Endothelial cell of umbilical vein (primary cell): Measurements from ENCODE around the gene USP31. TPM values are rescaled to one million over a fixed set of nuclear protein-coding genes. Genes with fewer than 3 reads are reported as not detected.

Experiments
- BruUV-seq: library from RNA; stranded (reverse); fragments of 400-500 nt; replicated peaks from 2 replicates; lab custom pipeline; 2021; lab: Mats Ljungman, UMichigan
- CTCF ChIA-PET: fragments of 300-600, 350-600 bp; sonication (Branson Sonifier 250); formaldehyde crosslinking; loops from one replicate; lab custom pipeline; 2021; ENCODE audit warnings: antibody characterized with exemption, inconsistent platforms; lab: Charles Lee
- POLR2A ChIA-PET: fragments of 300-600, 350-600 bp; sonication (Branson Sonifier 250); formaldehyde crosslinking; loops from one replicate; lab custom pipeline; 2021; ENCODE audit warnings: antibody characterized with exemption, inconsistent platforms; lab: Charles Lee
- DNase-seq: peaks from one replicate; pipeline ENCODE4 v3.0.0-alpha.2; 2011; ENCODE audit warnings: low read depth, low spot score
- FAIRE-seq: peaks from 2 replicates; lab custom pipeline; 2011; peaks lifted over from hg19 to GRCh38; lab: Jason Lieb, UNC
- H2AFZ ChIP-seq: 2 replicates; pipeline ENCODE4 v1.6.0; 2012; ENCODE audit warnings: low read depth, low read length, control low read depth, inconsistent platforms
- H3K27ac ChIP-seq: 2 replicates; pipeline ENCODE4 v1.5.1; 2011; ENCODE audit warnings: low read depth, mild to moderate bottlenecking, control low read depth, low read length, moderate library complexity; ENCODE audit not compliant: insufficient read depth
- H3K27me3 ChIP-seq, 2 experiments: 2 replicates each; pipeline versions ENCODE4 v1.6.0 to v1.6.1; 2011; ENCODE audit warnings: low read length in 2 of 2, mixed read lengths in 1 of 2; ENCODE audit not compliant: control insufficient read depth in 2 of 2, insufficient read depth in 2 of 2
- H3K36me3 ChIP-seq, 2 experiments: 2 replicates in 1 of 2; 3 replicates in 1 of 2; pipeline ENCODE4 v1.5.1; 2011; ENCODE audit warnings: low read length in 2 of 2, mild to moderate bottlenecking in 1 of 2, moderate library complexity in 1 of 2; ENCODE audit not compliant: control insufficient read depth in 2 of 2, insufficient read depth in 2 of 2; ENCODE audit errors: extremely low read depth in 1 of 2
- H3K4me1 ChIP-seq: 3 replicates; pipeline ENCODE4 v1.5.1; 2011; ENCODE audit warnings: mild to moderate bottlenecking, low read length; ENCODE audit not compliant: control insufficient read depth, insufficient read depth; ENCODE audit errors: extremely low read depth
- H3K4me2 ChIP-seq: 2 replicates; pipeline ENCODE4 v1.6.1; 2011; ENCODE audit warnings: low read length, control low read depth, mixed read lengths; ENCODE audit not compliant: insufficient read depth
- H3K4me3 ChIP-seq, 3 experiments: fragments of 200-600 bp in 1 of 3; sonication (generic), shearing (Covaris generic) in 1 of 3; replicated peaks in 1 of 3; 2 replicates each; pipeline ENCODE4 v1.5.1; 2011 to 2016; ENCODE audit warnings: control low read depth in 3 of 3, low read length in 3 of 3, mild to moderate bottlenecking in 2 of 3, inconsistent platforms in 1 of 3, low read depth in 1 of 3, moderate library complexity in 1 of 3; ENCODE audit not compliant: insufficient read depth in 1 of 3
- H3K79me2 ChIP-seq: 2 replicates; pipeline ENCODE4 v1.6.0; 2012; ENCODE audit warnings: low read length, inconsistent platforms; ENCODE audit not compliant: control insufficient read depth, insufficient read depth
- H3K9ac ChIP-seq: replicated peaks from 2 replicates; pipeline ENCODE3; 2011; ENCODE audit warnings: low read length, control low read depth; ENCODE audit not compliant: insufficient read depth; ENCODE audit errors: extremely low read depth
- H3K9me1 ChIP-seq: replicated peaks from 3 replicates; pipeline ENCODE4 v1.6.0; 2011; ENCODE audit warnings: mild to moderate bottlenecking, low read length; ENCODE audit not compliant: control insufficient read depth, insufficient read depth; ENCODE audit errors: extremely low read depth
- H3K9me3 ChIP-seq: replicated peaks from 2 replicates; pipeline ENCODE4 v1.5.1; 2012; ENCODE audit warnings: low read length, inconsistent platforms; ENCODE audit not compliant: control insufficient read depth, insufficient read depth
- H4K20me1 ChIP-seq: replicated peaks from 2 replicates; pipeline ENCODE3; 2011; ENCODE audit warnings: mild to moderate bottlenecking, low read length; ENCODE audit not compliant: control insufficient read depth, insufficient read depth; ENCODE audit errors: extremely low read depth
- GATA2 ChIP-seq: IDR thresholded peaks from 2 replicates; pipeline ENCODE4 v1.7.0; 2011; ENCODE audit warnings: low read depth, mild to moderate bottlenecking, moderate library complexity, mixed read lengths, low read length; ENCODE audit not compliant: insufficient read length, insufficient read depth
- MYC ChIP-seq: IDR thresholded peaks from one replicate; pipeline ENCODE4 v1.6.1; 2011; ENCODE audit warnings: mild to moderate bottlenecking, low read depth, low read length
- POLR2A ChIP-seq: IDR thresholded peaks from 2 replicates; pipeline ENCODE4 v1.6.1; 2012; ENCODE audit warnings: low read depth, mild to moderate bottlenecking, control low read depth, low read length
- dilution Hi-C: fragments of 300-500 bp; cut with MboI; formaldehyde crosslinking; loops from one replicate; pipeline ENCODE4 v1.15.0; 2019; ENCODE audit warnings: low sequenced_read_pairs; ENCODE audit not compliant: extremely low pct_ligation_motif_present
- intact Hi-C: fragments of 100-400 bp; cut with micrococcal nuclease; formaldehyde crosslinking; loops from one replicate; pipeline ENCODE4 v1.10.0; 2022
- polyA plus RNA-seq, 4 experiments: library from polyadenylated mRNA; depleted of rRNA in 3 of 4; stranded (reverse) in 3 of 4; unstranded in 1 of 4; fragments of >200 nt; gene quantifications; 2 replicates each; pipeline versions ENCODE4 v1.2.1 to v1.2.3, GENCODE V29; 2011 to 2012; ENCODE audit warnings: missing spikeins in 1 of 4
- total RNA-seq: library from RNA; stranded (reverse); gene quantifications from 2 replicates; pipeline ENCODE4 v1.2.3, GENCODE V29; 2021

The USP31 gene
- total and polyA plus RNA-seq, 2 donors (not counting 3 experiments of a cell fraction or from before 2014, with no cell fraction given), result 14.5 to 42.4 TPM

GRCh38 chr16:23158114-23158513, 8.9 kb upstream of the USP31 start:
- CTCF ChIA-PET, result interaction anchor here (1.1 kb wide), 1 partner anchor 206 kb away, joined by 3 read pairs; no protein-coding TSS in a partner anchor
- POLR2A ChIA-PET, result no interaction called here

DNA sequence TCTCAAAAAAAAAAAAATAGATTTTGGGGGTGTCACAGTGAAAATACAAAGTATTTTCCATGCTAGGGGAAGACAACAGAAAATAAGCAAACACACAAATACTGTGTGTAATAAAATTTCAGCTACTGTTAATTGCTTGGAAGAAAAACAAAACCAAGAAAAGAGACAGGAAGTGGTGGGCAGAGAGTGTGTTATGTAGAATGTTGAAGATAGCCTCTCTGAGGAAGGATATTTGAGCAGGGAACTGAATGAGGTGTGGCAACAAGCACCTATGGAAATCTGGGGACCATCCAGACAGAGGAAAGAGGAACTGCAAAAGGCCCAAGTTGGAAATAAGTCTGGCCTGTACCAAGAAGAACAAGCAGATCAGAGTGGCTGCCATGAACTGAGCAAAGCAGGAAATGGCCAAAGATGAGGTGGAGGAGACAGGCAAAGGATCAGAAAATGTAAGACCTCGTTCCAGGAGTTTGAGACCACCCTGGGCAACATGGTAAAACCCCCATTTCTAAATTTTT, 7.8 kb upstream of the USP31 start:
- H3K79me2 ChIP-seq, result no peaks in the 10 kb centered on the region
- H3K9me3 ChIP-seq, result no peaks in the 10 kb centered on the region
- intact Hi-C loops (no loop called here), dilution Hi-C loops (no loop called here)
- no peaks in the 10 kb centered on the region for H3K4me1 ChIP-seq
- no peak for DNase-seq
- H3K36me3 ChIP-seq, result no peaks in the 10 kb centered on the region
- no peak overlapping the region for H3K4me2 ChIP-seq
- no TSS peak for BruUV-seq
- no peak overlapping the region for H3K9ac ChIP-seq
- no peak overlapping the region for H3K4me3 ChIP-seq
- ChIA-PET CTCF (interaction anchor here (0.7 kb wide), 1 partner anchor 15 kb away, joined by 3 read pairs; no protein-coding TSS in a partner anchor), POLR2A (no interaction called here)
- H2AFZ ChIP-seq, result no peak overlapping the region
- FAIRE-seq, result no peak
- H3K27me3 ChIP-seq, result peaks cover 2 to 8% of the 10 kb centered on the region in 2 experiments
- H4K20me1 ChIP-seq, result no peaks in the 10 kb centered on the region
- H3K9me1 ChIP-seq, result no peaks in the 10 kb centered on the region
- no peak overlapping the region for H3K27ac ChIP-seq
- TF ChIP-seq POLR2A (no peak), MYC (no peak), GATA2 (no peak)

More at GRCh38 chr16:23158114-23158513, 8.9 kb upstream of the USP31 start:
- TF ChIP-seq POLR2A, result no peak
- Histone ChIP-seq H3K9me1 (no peaks in the 10 kb centered on the region), H4K20me1 (no peaks in the 10 kb centered on the region), H3K4me2 (no peak overlapping the region), H3K27ac (no peak overlapping the region), H3K36me3 (no peaks in the 10 kb centered on the region), H3K79me2 (no peaks in the 10 kb centered on the region), H2AFZ (no peak overlapping the region), H3K4me1 (no peaks in the 10 kb centered on the region), H3K9me3 (no peaks in the 10 kb centered on the region), H3K4me3 (no peak overlapping the region), H3K9ac (no peak overlapping the region), H3K27me3 (peaks cover 2 to 8% of the 10 kb centered on the region in 2 experiments)
- no peak for DNase-seq
- dilution Hi-C loops (no loop called here), intact Hi-C loops (no loop called here)
- FAIRE-seq, result no peak
- BruUV-seq, result no TSS peak
